GM19397 (cell line): ENCODE data around the gene RGS12.

Experiments
- ATAC-seq: cut with Tn5 transposase; IDR thresholded peaks from one replicate; pipeline ENCODE4 v1.9.1; 2021; ENCODE audit warnings: mild to moderate bottlenecking, moderate library complexity; ENCODE audit not compliant: unreplicated experiment

Gene RGS12

GRCh38 chr4:3307486-3307885 lies 14.7 kb downstream of the RGS12 start:
- no peak for ATAC-seq

GRCh38 chr4:3307891-3308575 lies 15.2 kb downstream of the RGS12 start:
- ATAC-seq: no peak

GRCh38 chr4:3308691-3309090 lies 15.9 kb downstream of the RGS12 start:
- no peak for ATAC-seq

GRCh38 chr4:3310301-3311094 lies 17.7 kb downstream of the RGS12 start:
- ATAC-seq: no peak

- ATAC-seq: no peak
Measured at GRCh38 chr4:3311095-3311372, 18.2 kb downstream of the RGS12 start.

- ATAC-seq: no peak
Measured at GRCh38 chr4:3311489-3312171, 18.8 kb downstream of the RGS12 start.

- no peak for ATAC-seq
Measured at GRCh38 chr4:3312362-3312761, 19.5 kb downstream of the RGS12 start.

- ATAC-seq: no peak
Measured at GRCh38 chr4:3313139-3313538, 20.3 kb downstream of the RGS12 start.

- ATAC-seq: no peak
Measured at GRCh38 chr4:3313556-3314228, 20.9 kb downstream of the RGS12 start.

- no peak for ATAC-seq
Measured at GRCh38 chr4:3314706-3315260, 22.0 kb downstream of the RGS12 start.

GRCh38 chr4:3315566-3315965 lies 22.7 kb downstream of the RGS12 start:
- ATAC-seq: no peak

- no peak for ATAC-seq
Measured at GRCh38 chr4:3316146-3316545, 23.3 kb downstream of the RGS12 start.

GRCh38 chr4:3317011-3317655 lies 24.3 kb downstream of the RGS12 start:
- no peak for ATAC-seq

- ATAC-seq: no peak
Measured at GRCh38 chr4:3317656-3318211, 24.9 kb downstream of the RGS12 start.

- no peak for ATAC-seq
Measured at GRCh38 chr4:3318561-3319021, 25.8 kb downstream of the RGS12 start.

- ATAC-seq: no peak
Measured at GRCh38 chr4:3320361-3321023, 27.7 kb downstream of the RGS12 start.

GRCh38 chr4:3321295-3321889 lies 28.6 kb downstream of the RGS12 start:
- ATAC-seq: no peak

- no peak for ATAC-seq
Measured at GRCh38 chr4:3322059-3322550, 29.3 kb downstream of the RGS12 start.

- no peak for ATAC-seq
Measured at GRCh38 chr4:3323071-3323481, 30.3 kb downstream of the RGS12 start.
